GM12875 (cell line): ENCODE results near the gene RNFT2.

Source experiments
- H3K4me3 ChIP-seq: one replicate; pipeline ENCODE4 v1.5.1; 2011; ENCODE audit warnings: low read depth, low read length, control low read depth
- CTCF ChIP-seq: IDR thresholded peaks from 2 replicates; pipeline ENCODE4 v1.5.1; 2011; ENCODE audit warnings: low read depth, mild to moderate bottlenecking, control low read depth, inconsistent platforms, low read length, moderate library complexity, borderline replicate concordance; ENCODE audit not compliant: insufficient read depth

Gene RNFT2

DNA sequence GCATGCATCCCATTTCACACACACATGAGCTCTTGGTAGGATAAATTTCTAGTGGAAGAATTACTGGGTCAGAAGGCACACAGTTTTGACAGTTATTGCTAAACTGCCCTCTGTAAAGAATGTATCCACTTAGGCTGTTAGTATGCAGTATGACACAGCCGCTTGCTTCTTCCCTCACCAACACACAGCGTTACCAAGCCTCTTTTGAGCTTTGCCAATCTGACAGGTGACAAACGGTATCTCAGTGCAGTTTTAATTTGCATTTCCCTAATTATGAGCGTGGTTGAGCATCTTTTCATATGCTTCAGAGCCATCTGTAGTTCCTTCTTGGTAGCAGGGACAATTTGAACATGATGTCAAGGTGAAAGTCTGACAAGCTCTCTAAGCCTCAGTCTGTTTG lies 100.2 kb downstream of the RNFT2 start:
- H3K4me3 ChIP-seq: no peak overlapping the region
- TF ChIP-seq CTCF: no peak

- no peak for TF ChIP-seq CTCF
- no peak overlapping the region for H3K4me3 ChIP-seq
Measured at GRCh38 chr12:116839287-116839830, 101.2 kb downstream of the RNFT2 start.

GRCh38 chr12:116843085-116843484 lies 105.0 kb downstream of the RNFT2 start:
- no peak for TF ChIP-seq CTCF
- H3K4me3 ChIP-seq: no peak overlapping the region

DNA sequence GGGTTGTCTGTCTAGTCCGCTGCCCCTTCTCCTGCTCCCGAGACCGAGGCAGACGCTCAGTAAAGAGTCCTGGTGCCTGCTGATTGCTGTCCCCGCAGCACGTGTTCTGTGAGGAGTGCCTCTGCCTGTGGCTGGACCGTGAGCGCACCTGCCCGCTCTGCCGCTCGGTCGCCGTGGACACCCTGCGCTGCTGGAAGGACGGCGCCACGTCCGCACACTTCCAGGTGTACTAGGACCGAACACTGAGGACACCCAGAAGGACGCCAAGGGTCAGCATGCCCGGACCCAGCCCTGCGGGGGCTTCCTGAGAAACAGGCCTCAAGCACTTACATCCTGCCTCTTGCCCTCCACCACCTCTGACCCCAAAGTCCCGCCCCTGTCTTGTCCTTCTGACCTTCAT lies 111.1 kb downstream of the RNFT2 start:
- TF ChIP-seq CTCF: no peak

GRCh38 chr12:116852303-116852702 lies 114.2 kb downstream of the RNFT2 start:
- H3K4me3 ChIP-seq: no peak overlapping the region
- TF ChIP-seq CTCF: no peak

More for the DNA sequence above, 111.1 kb downstream of the RNFT2 start:
- no peak overlapping the region for H3K4me3 ChIP-seq

DNA sequence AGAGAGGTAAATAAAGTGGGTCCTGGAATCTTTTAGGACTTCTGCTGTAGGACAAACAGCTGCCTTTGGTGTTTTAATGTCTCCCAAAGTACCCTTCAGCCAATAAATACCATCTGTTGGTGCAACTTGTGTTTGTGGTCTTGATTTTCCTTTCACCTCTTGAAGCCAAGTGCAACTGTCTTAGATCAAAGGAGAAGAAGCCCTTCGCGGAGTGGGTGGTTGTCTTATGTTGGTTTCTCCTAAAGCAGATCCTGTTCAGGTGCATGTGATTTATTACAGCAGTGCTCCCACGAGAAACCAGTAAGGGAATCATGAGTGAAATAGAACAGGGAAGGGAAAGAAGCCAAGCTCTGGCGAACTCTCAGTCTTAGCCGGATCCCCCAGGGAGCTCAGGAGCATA lies 115.4 kb downstream of the RNFT2 start:
- H3K4me3 ChIP-seq: no peak overlapping the region

More for the DNA sequence above, 115.4 kb downstream of the RNFT2 start:
- TF ChIP-seq CTCF: no peak
